Testis (tissue), 3 donors: ENCODE measurements around the gene PMVK. TPM values are rescaled to one million over a fixed set of nuclear protein-coding genes. Genes with fewer than 3 reads are reported as not detected.
A peak's percentile ranks its signal among the peaks of the same experiment; 100 is the strongest.

Experiments used
- DNase-seq: peaks from one replicate; pipeline ENCODE4 v3.0.0-alpha.2; 2019
- H3K27ac ChIP-seq, 2 donors: fragments of 200-600 bp; sonication (generic); one replicate each; pipeline ENCODE4 v1.5.1; 2019
- H3K27me3 ChIP-seq: fragments of 200-600 bp; sonication (generic); one replicate; pipeline ENCODE4 v1.5.1; 2019
- H3K36me3 ChIP-seq: fragments of 200-600 bp; sonication (generic); one replicate; pipeline ENCODE4 v1.5.1; 2017; ENCODE audit warnings: low read depth; ENCODE audit errors: missing control alignments
- H3K4me1 ChIP-seq: fragments of 200-600 bp; sonication (generic); one replicate; pipeline ENCODE4 v1.5.1; 2019
- H3K4me3 ChIP-seq, 2 donors: fragments of 200-600 bp; sonication (generic); one replicate each; pipeline ENCODE4 v1.5.1; 2017 to 2019
- H3K9me3 ChIP-seq: fragments of 200-600 bp; sonication (generic); one replicate; pipeline ENCODE4 v1.5.1; 2017
- POLR2A ChIP-seq: fragments of 450-650 bp; IDR thresholded peaks from one replicate; pipeline ENCODE4 v1.6.1; 2017; ENCODE audit warnings: antibody characterized with exemption, mild to moderate bottlenecking, moderate library complexity
- WGBS, 2 donors: methylation state at CpG; one replicate each; pipeline ENCODE4 v1.1.5; 2018; 5-methylcytosine and 5-hydroxymethylcytosine counted together
- intact Hi-C: fragments of 100-400 bp; cut with DNase I; formaldehyde crosslinking; loops from one replicate; pipeline ENCODE4 v1.15.1; 2023; ENCODE audit warnings: low total_unique reads
- polyA plus RNA-seq: library from polyadenylated mRNA; stranded (reverse); fragments of 350-450 nt; fragmentation: Illumina TruSeq; extraction: RNeasy Lipid Tissue Mini Kit (QIAGEN cat#74804); gene quantifications from one replicate; pipeline ENCODE4 v1.2.3, GENCODE V29; 2014; ENCODE audit warnings: low read depth, low replicate concordance; ENCODE audit not compliant: insufficient read depth
- total RNA-seq, 2 donors: library from RNA; depleted of rRNA; stranded (reverse); fragments of >200 nt; gene quantifications; one replicate each; pipeline ENCODE4 v1.2.3, GENCODE V29; 2016
- TF ChIP-seq, protein P1 (sequence below), 3 experiments: fragments of 450-650 bp in 2 of 3; fragments of 200-600 bp in 1 of 3; sonication (generic) in 1 of 3; IDR thresholded peaks; one replicate each; pipeline ENCODE4 v1.5.1; 2016 to 2019; ENCODE audit warnings: antibody characterized with exemption in 3 of 3, mild to moderate bottlenecking in 2 of 3, moderate library complexity in 1 of 3

PMVK gene
- total and polyA plus RNA-seq, 3 donors from 2014 or later = 21.1 to 44.6 (median 27.7) TPM

DNA sequence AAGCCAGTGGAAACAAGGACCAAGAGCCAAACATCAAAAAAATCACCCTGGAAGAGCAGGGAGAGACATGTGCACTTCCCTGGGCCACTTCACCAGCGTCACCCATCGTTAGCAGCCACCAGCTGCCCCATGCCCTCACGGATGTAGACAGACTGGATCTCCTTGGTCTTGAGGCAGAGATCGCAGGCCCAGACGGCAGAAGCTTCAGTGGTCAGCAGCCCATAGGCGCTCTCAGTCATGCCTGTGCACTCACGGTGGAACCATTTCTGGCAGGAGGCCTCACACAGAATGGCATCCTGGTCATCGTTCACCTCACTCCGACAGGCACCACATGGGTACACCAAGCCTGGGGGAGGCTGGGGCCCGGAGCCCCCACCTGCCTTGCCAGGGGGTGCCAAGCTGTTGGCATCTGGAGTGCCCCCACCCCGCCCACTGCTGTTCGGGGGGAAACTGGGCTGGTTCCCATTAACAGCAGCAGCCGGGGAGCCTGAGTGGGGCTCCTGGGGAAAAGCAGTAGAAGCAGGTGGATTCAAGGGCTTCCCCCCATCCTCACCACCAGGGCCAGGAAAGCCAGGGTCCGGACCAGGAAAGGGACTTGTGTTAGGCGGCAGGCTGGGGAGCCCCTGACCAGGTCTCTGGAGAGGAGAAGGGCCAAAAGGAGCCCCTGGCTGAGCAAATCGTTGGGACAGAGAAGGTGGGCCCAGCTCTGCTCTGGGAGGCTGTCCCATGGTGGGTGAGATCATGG is 22.3 kb upstream of the PMVK start:
- peaks cover 42% of the 10 kb centered on the region for H3K4me1 ChIP-seq
- H3K36me3 ChIP-seq = no peaks in the 10 kb centered on the region
- H3K4me3 ChIP-seq = no peak overlapping the region
- no peaks in the 10 kb centered on the region for H3K9me3 ChIP-seq
- DNase-seq = no peak
- no peaks in the 10 kb centered on the region for H3K27me3 ChIP-seq
- TF ChIP-seq, protein P1, sequence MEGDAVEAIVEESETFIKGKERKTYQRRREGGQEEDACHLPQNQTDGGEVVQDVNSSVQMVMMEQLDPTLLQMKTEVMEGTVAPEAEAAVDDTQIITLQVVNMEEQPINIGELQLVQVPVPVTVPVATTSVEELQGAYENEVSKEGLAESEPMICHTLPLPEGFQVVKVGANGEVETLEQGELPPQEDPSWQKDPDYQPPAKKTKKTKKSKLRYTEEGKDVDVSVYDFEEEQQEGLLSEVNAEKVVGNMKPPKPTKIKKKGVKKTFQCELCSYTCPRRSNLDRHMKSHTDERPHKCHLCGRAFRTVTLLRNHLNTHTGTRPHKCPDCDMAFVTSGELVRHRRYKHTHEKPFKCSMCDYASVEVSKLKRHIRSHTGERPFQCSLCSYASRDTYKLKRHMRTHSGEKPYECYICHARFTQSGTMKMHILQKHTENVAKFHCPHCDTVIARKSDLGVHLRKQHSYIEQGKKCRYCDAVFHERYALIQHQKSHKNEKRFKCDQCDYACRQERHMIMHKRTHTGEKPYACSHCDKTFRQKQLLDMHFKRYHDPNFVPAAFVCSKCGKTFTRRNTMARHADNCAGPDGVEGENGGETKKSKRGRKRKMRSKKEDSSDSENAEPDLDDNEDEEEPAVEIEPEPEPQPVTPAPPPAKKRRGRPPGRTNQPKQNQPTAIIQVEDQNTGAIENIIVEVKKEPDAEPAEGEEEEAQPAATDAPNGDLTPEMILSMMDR (IDR thresholded peaks at IDR 0.05) = no peak
- no peak for TF ChIP-seq POLR2A
- no peak overlapping the region for H3K27ac ChIP-seq
- intact Hi-C loops = no loop called here
- WGBS, 2 donors = 87 to 91% methylated on average over 11 to 16 of the region's 16 CpGs

DNA sequence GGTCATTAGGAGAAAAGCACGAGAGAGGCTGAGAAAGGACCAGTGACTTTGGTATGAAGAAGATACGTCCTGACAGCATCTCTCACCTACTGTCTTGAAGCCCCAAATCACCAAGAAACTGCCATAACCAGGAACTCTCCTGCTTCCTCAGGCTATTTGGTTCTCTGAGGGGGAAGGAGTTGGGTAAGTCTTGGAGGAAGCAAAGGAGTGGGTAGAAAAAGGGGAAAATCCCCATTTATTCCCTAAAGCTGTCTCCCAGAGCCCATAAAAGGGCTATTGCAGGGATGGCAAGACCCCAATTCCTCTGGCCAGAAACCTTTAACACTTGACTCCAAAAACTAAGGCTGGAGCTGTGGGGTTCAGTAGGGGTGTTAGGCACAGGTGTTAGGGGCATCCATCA is 21.5 kb upstream of the PMVK start:
- Histone ChIP-seq H3K27ac (no peak overlapping the region), H3K36me3 (no peaks in the 10 kb centered on the region), H3K9me3 (no peaks in the 10 kb centered on the region), H3K4me3 (no peak overlapping the region), H3K27me3 (no peaks in the 10 kb centered on the region), H3K4me1 (peaks cover 49% of the 10 kb centered on the region)
- TF ChIP-seq, protein P1 (IDR thresholded peaks at IDR 0.05) = no peak
- TF ChIP-seq POLR2A = no peak
- no peak for DNase-seq
- WGBS, 2 donors = 60 to 73% methylated on average over 2 of the region's 2 CpGs
- intact Hi-C loops = no loop called here

DNA sequence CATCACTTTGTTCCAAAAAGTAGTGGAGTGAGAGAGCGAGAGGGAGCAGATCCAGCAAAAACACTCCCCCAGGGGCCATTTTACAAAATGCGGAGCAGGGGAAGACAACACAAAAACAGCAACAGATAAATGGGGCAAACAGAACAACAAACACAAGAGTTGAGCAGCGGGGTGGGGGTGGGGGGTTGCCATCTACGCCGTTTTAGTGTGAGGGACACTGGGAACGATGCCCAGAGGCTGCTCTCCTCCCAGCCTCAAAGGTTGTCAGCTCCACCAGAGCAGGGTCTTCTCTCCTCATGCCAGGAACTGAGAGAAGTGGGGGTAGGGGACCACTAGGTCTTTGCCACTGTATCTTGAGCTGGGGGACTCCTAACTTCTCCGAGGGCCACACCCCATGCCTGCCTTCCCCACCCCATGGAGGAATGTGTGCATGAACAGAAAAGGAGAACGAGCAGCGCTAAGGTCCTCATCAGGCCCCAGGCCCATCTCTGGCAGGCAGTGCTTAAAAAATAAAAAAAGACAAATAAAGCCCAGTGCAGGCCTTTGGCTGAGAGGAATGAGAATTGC is 20.7 kb upstream of the PMVK start:
- Histone ChIP-seq H3K27me3 (no peaks in the 10 kb centered on the region), H3K27ac (peak overlapping the region in 1 of 2 donors; percentile 66), H3K4me1 (peaks cover 51% of the 10 kb centered on the region), H3K36me3 (no peaks in the 10 kb centered on the region), H3K4me3 (no peak overlapping the region), H3K9me3 (no peaks in the 10 kb centered on the region)
- intact Hi-C loops = no loop called here
- DNase-seq = no peak
- WGBS, 2 donors = 41 to 48% methylated on average over 6 to 9 of the region's 9 CpGs
- TF ChIP-seq POLR2A = no peak
- TF ChIP-seq, protein P1 (IDR thresholded peaks at IDR 0.05) = no peak

DNA sequence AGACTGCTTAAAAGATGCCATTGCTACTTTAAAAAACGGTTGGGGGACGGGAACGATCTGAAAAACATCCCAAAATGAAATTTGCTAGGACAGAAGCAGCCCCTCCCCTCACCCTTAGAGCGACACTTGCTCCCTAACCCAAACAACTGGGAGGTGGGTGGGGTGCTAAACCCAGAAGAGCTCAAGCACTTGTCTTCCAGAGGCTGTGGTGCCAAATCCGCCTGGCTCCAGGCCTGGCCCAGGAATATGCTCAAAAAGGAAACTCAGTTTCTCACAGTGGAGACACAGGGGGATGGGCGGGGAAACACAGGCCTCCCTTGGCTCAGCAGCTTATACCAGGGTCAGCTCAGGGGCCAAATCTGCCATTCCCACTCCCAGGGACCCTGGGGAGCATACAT is 20.0 kb upstream of the PMVK start:
- WGBS, 2 donors = 8 to 10% methylated on average over 6 of the region's 6 CpGs
- Histone ChIP-seq H3K4me3 (peak overlapping the region; percentile 60 to 64), H3K27ac (peak overlapping the region; percentile 56 to 77), H3K4me1 (peaks cover 54% of the 10 kb centered on the region), H3K27me3 (no peaks in the 10 kb centered on the region), H3K36me3 (no peaks in the 10 kb centered on the region), H3K9me3 (no peaks in the 10 kb centered on the region)
- TF ChIP-seq, protein P1 (IDR thresholded peaks at IDR 0.05) = no peak
- TF ChIP-seq POLR2A = no peak
- DNase-seq = peak; percentile 64
- intact Hi-C loops = no loop called here
